ENCODE results near the gene ST13. TPM values are rescaled to one million over a fixed set of nuclear protein-coding genes. Genes with fewer than 3 reads are reported as not detected.
A peak's percentile ranks its signal among the peaks of the same experiment; 100 is the strongest.

Gene ST13
- polyA plus RNA-seq, 1 donor (not counting 4 experiments of a cell fraction or from before 2014, with no cell fraction given) = 185 TPM

GRCh38 chr22:40818747-40819598, 37.5 kb downstream of the ST13 start, which contains the start of gene SLC25A17:
Gene SLC25A17 (minus strand): TSS chr22:40819346. CDS start chr22:40819248, 98 bp downstream.
- H3K9me3 ChIP-seq (ENCODE audit: control insufficient read depth, low read depth, low read length) = no peaks in the 10 kb centered on the region
- TF ChIP-seq EZH2 (IDR thresholded peaks at IDR 0.05; ENCODE audit: low read length) (no peak), CTCF (optimal IDR thresholded peaks at IDR 0.05 in 1 of 3, IDR thresholded peaks at IDR 0.05 in 1 of 3, conservative IDR thresholded peaks at IDR 0.05 in 1 of 3; ENCODE audit: extremely low read depth in 1 of 3, insufficient read depth in 2 of 3, low read length in 3 of 3) (peak; percentile 28 to 51 (median 41))
- H3K4me3 ChIP-seq (ENCODE audit: control insufficient read depth in 2 of 3, extremely low read depth in 1 of 3, insufficient read depth in 2 of 3, low read depth in 1 of 3, low read length in 3 of 3) = peak within 1 kb of the TSS; percentile 71 to 95 (median 86)
- no peaks in the 10 kb centered on the region for H3K27me3 ChIP-seq (ENCODE audit: control insufficient read depth, extremely low read depth, insufficient read depth, low read length)
- dilution Hi-C loops (cut with MboI; ENCODE audit: extremely low pct_ligation_motif_present, low sequenced_read_pairs) = no loop called here
- peak within 1 kb of the TSS; percentile 91 for H3K4me2 ChIP-seq (ENCODE audit: control insufficient read depth, extremely low read depth, insufficient read depth, low read depth, low read length)
- no peaks in the 10 kb centered on the region for H4K20me1 ChIP-seq (ENCODE audit: control insufficient read depth, extremely low read depth, insufficient read depth, low read length)
- no peak for FAIRE-seq
- peak within 1 kb of the TSS; percentile 95 for H3K9ac ChIP-seq (ENCODE audit: control insufficient read depth, extremely low read depth, insufficient read depth, low read length)
- peaks cover 4 to 8% of the 10 kb centered on the region in 2 experiments for H3K36me3 ChIP-seq (ENCODE audit: control insufficient read depth in 2 of 2, extremely low read depth in 1 of 2, insufficient read depth in 2 of 2, low read length in 2 of 2)
- H2AFZ ChIP-seq (ENCODE audit: control insufficient read depth, low read length) = peak within 1 kb of the TSS; percentile 96
- DNase-seq (ENCODE audit: low read depth, low spot score) = peak; percentile 17
- H3K79me2 ChIP-seq (ENCODE audit: control insufficient read depth, insufficient read depth, low read length) = peaks cover 43% of the 10 kb centered on the region
- H3K9me1 ChIP-seq (ENCODE audit: control insufficient read depth, extremely low read depth, insufficient read depth, low read length) = peaks cover 2% of the 10 kb centered on the region
- peaks cover 23% of the 10 kb centered on the region for H3K4me1 ChIP-seq (ENCODE audit: control insufficient read depth, extremely low read depth, insufficient read depth, low read length)
- H3K27ac ChIP-seq (ENCODE audit: control insufficient read depth, insufficient read depth, low read length) = peak within 1 kb of the TSS; percentile 84

- H3K9me1 ChIP-seq (ENCODE audit: control insufficient read depth, extremely low read depth, insufficient read depth, low read length) = peaks cover 2% of the 10 kb centered on the region
These were observed 38.2 kb downstream of the ST13 start for GRCh38 chr22:40818192-40818746.

More at GRCh38 chr22:40818192-40818746, 38.2 kb downstream of the ST13 start:
- no peaks in the 10 kb centered on the region for H4K20me1 ChIP-seq (ENCODE audit: control insufficient read depth, extremely low read depth, insufficient read depth, low read length)
- peaks cover 47% of the 10 kb centered on the region for H3K79me2 ChIP-seq (ENCODE audit: control insufficient read depth, insufficient read depth, low read length)
- peaks cover 23% of the 10 kb centered on the region for H3K4me1 ChIP-seq (ENCODE audit: control insufficient read depth, extremely low read depth, insufficient read depth, low read length)
- H3K9ac ChIP-seq (ENCODE audit: control insufficient read depth, extremely low read depth, insufficient read depth, low read length) = peak overlapping the region; percentile 95
- DNase-seq (ENCODE audit: low read depth, low spot score) (no peak), FAIRE-seq (no peak)
- peak overlapping the region; percentile 71 to 95 (median 86) for H3K4me3 ChIP-seq (ENCODE audit: control insufficient read depth in 2 of 3, extremely low read depth in 1 of 3, insufficient read depth in 2 of 3, low read depth in 1 of 3, low read length in 3 of 3)
- no peaks in the 10 kb centered on the region for H3K27me3 ChIP-seq (ENCODE audit: control insufficient read depth, extremely low read depth, insufficient read depth, low read length)
- dilution Hi-C loops (cut with MboI; ENCODE audit: extremely low pct_ligation_motif_present, low sequenced_read_pairs) = no loop called here
- H3K27ac ChIP-seq (ENCODE audit: control insufficient read depth, insufficient read depth, low read length) = peak overlapping the region; percentile 84
- no peaks in the 10 kb centered on the region for H3K9me3 ChIP-seq (ENCODE audit: control insufficient read depth, low read depth, low read length)
- peak overlapping the region; percentile 96 for H2AFZ ChIP-seq (ENCODE audit: control insufficient read depth, low read length)
- H3K4me2 ChIP-seq (ENCODE audit: control insufficient read depth, extremely low read depth, insufficient read depth, low read depth, low read length) = peak overlapping the region; percentile 91
- peaks cover 0 to 8% of the 10 kb centered on the region in 2 experiments for H3K36me3 ChIP-seq (ENCODE audit: control insufficient read depth in 2 of 2, extremely low read depth in 1 of 2, insufficient read depth in 2 of 2, low read length in 2 of 2)
- TF ChIP-seq CTCF (optimal IDR thresholded peaks at IDR 0.05 in 1 of 3, IDR thresholded peaks at IDR 0.05 in 1 of 3, conservative IDR thresholded peaks at IDR 0.05 in 1 of 3; ENCODE audit: extremely low read depth in 1 of 3, insufficient read depth in 2 of 3, low read length in 3 of 3) (no peak), EZH2 (IDR thresholded peaks at IDR 0.05; ENCODE audit: low read length) (no peak)
